Heart left ventricle (tissue), 13 donors: ENCODE measurements around the gene MED4.

Experiments used
- POLR2A ChIP-seq, 2 donors: fragments of 450-650 bp; IDR thresholded peaks; one replicate each; pipeline ENCODE4 v1.6.1; 2017; ENCODE audit warnings: antibody characterized with exemption in 2 of 2, mild to moderate bottlenecking in 2 of 2, moderate library complexity in 2 of 2
- TF ChIP-seq, protein P1 (sequence below), 12 donors: fragments of 200-600 bp; sonication (generic) in 4 of 12; IDR thresholded peaks; one replicate each; pipeline versions ENCODE4 v1.5.0 to v1.8.0; 2018 to 2022; ENCODE audit warnings: antibody characterized with exemption in 12 of 12, mild to moderate bottlenecking in 5 of 12
- donor health status: ischemic (EF 13 %, LVEDD 7.1; RV severe dilation, severe dysfunction).
- donor health status: DM: no; HTN: yes; CAD: no.
- donor health status: DM: no; HTN: no; CAD: no.
- donor health status: ischemic (EF 25% LVEDD 6.9; RV normal size, moderate dysfunction).
- donor health status: ischemic (EF 25% LVEDD 5.7; RV mildly dilated, moderate dysfunction).
- donor health status: ischemic (EF 35%, LVEDD 5.7; RV mildly dilated, moderate dysfunction).
- donor health status: nonischemic (EF 11% LVEDD 7.7; RV severe dilation, severe dysfunction).
- donor health status: DM: yes; HTN: yes; CAD: no.
- donor health status: PGD.
- donor health status: ischemic (EF 29% LVEDD 5.4; RV normal size, mild dysfunction).
- donor health status: nonischemic (EF 23%, LVEDD 6.1; RV moderate dilation, normal function).

- TF ChIP-seq, protein P1, sequence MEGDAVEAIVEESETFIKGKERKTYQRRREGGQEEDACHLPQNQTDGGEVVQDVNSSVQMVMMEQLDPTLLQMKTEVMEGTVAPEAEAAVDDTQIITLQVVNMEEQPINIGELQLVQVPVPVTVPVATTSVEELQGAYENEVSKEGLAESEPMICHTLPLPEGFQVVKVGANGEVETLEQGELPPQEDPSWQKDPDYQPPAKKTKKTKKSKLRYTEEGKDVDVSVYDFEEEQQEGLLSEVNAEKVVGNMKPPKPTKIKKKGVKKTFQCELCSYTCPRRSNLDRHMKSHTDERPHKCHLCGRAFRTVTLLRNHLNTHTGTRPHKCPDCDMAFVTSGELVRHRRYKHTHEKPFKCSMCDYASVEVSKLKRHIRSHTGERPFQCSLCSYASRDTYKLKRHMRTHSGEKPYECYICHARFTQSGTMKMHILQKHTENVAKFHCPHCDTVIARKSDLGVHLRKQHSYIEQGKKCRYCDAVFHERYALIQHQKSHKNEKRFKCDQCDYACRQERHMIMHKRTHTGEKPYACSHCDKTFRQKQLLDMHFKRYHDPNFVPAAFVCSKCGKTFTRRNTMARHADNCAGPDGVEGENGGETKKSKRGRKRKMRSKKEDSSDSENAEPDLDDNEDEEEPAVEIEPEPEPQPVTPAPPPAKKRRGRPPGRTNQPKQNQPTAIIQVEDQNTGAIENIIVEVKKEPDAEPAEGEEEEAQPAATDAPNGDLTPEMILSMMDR (IDR thresholded peaks at IDR 0.05): no peak
- TF ChIP-seq POLR2A (IDR thresholded peaks at IDR 0.05): no peak
Observed at GRCh38 chr13:48070942-48071341, 24.0 kb downstream of the MED4 start.
